GM23248 (cell line): ENCODE measurements around the gene FNTB. TPM values are rescaled to one million over a fixed set of nuclear protein-coding genes. Genes with fewer than 3 reads are reported as not detected.

ENCODE experiments used
- DNase-seq: peaks from one replicate; pipeline ENCODE4 v3.0.0-alpha.2; 2015
- H2AFZ ChIP-seq: fragments of 200-600 bp; sonication (generic); 2 replicates; pipeline ENCODE4 v1.6.1; 2016; ENCODE audit warnings: antibody characterized with exemption
- H3F3A ChIP-seq: fragments of 200-600 bp; sonication (generic); 2 replicates; pipeline ENCODE4 v1.6.1; 2016; ENCODE audit warnings: mild to moderate bottlenecking, antibody characterized with exemption, mixed run types; ENCODE audit not compliant: insufficient read depth
- H3K27ac ChIP-seq: fragments of 200-600 bp; sonication (generic); 2 replicates; pipeline ENCODE4 v1.5.1; 2016; ENCODE audit warnings: mild to moderate bottlenecking
- H3K27me3 ChIP-seq: fragments of 200-600 bp; sonication (generic); replicated peaks from 2 replicates; pipeline ENCODE4 v1.6.1; 2016; ENCODE audit warnings: mild to moderate bottlenecking; ENCODE audit not compliant: insufficient read depth
- H3K36me3 ChIP-seq: fragments of 200-600 bp; sonication (generic); 2 replicates; pipeline ENCODE4 v1.6.1; 2016; ENCODE audit warnings: low read depth, mild to moderate bottlenecking
- H3K4me1 ChIP-seq: fragments of 200-600 bp; sonication (generic); 2 replicates; pipeline ENCODE4 v1.6.1; 2016; ENCODE audit warnings: mild to moderate bottlenecking; ENCODE audit not compliant: insufficient read depth
- H3K4me2 ChIP-seq: fragments of 200-600 bp; sonication (generic); one replicate; pipeline ENCODE4 v1.6.1; 2016; ENCODE audit warnings: mild to moderate bottlenecking; ENCODE audit not compliant: unreplicated experiment
- H3K4me3 ChIP-seq: fragments of 200-600 bp; sonication (generic); 2 replicates; pipeline ENCODE4 v1.5.1; 2016; ENCODE audit warnings: mild to moderate bottlenecking
- H3K79me2 ChIP-seq: fragments of 200-600 bp; sonication (generic); 2 replicates; pipeline ENCODE4 v1.6.1; 2016; ENCODE audit warnings: mild to moderate bottlenecking; ENCODE audit not compliant: insufficient read depth
- H3K9ac ChIP-seq: fragments of 200-600 bp; sonication (generic); 2 replicates; pipeline ENCODE4 v1.6.1; 2016; ENCODE audit warnings: mild to moderate bottlenecking
- H3K9me2 ChIP-seq: fragments of 200-600 bp; sonication (generic); 2 replicates; pipeline ENCODE4 v1.6.1; 2016; ENCODE audit warnings: mixed run types, mild to moderate bottlenecking, moderate library complexity; ENCODE audit not compliant: insufficient read depth
- H3K9me3 ChIP-seq: fragments of 200-600 bp; sonication (generic); one replicate; pipeline ENCODE4 v1.6.1; 2017; ENCODE audit warnings: low read depth
- H4K20me1 ChIP-seq: fragments of 200-600 bp; sonication (generic); 2 replicates; pipeline ENCODE4 v1.6.0; 2016; ENCODE audit not compliant: insufficient read depth
- EZH2 ChIP-seq: fragments of 200-600 bp; sonication (generic); IDR thresholded peaks from 2 replicates; pipeline ENCODE4 v1.6.1; 2018; ENCODE audit warnings: antibody characterized with exemption, mild to moderate bottlenecking; ENCODE audit not compliant: insufficient read depth, poor library complexity, severe bottlenecking
- EZH2phosphoT487 ChIP-seq: fragments of 200-600 bp; sonication (generic); IDR thresholded peaks from 2 replicates; pipeline ENCODE4 v1.6.1; 2018; ENCODE audit warnings: antibody characterized with exemption, moderate library complexity, mild to moderate bottlenecking, low read depth; ENCODE audit not compliant: insufficient read depth
- WGBS, 2 experiments: methylation state at CpG; one replicate each; pipeline ENCODE4 v1.1.6; 2015 to 2017; ENCODE audit warnings: low lambda C conversion rate in 2 of 2, low coverage in 1 of 2; ENCODE audit errors: missing lambda C conversion rate in 2 of 2; 5-methylcytosine and 5-hydroxymethylcytosine counted together
- in situ Hi-C: fragments of 300-500 bp; cut with MboI; formaldehyde crosslinking; loops from 2 replicates; pipeline ENCODE4 v1.15.0; 2020
- polyA plus RNA-seq: library from polyadenylated mRNA; unstranded; fragments of >200 nt; fragmentation: Nextera tagmentation; extraction: Ambion mirVana; gene quantifications from 2 replicates; pipeline ENCODE4 v1.2.1, GENCODE V29; 2016
- total RNA-seq: library from RNA; depleted of rRNA; stranded (reverse); fragments of >200 nt; shearing (Covaris generic); gene quantifications from 2 replicates; pipeline ENCODE4 v1.2.3, GENCODE V29; 2014

The FNTB gene
- total and polyA plus RNA-seq, 2 experiments from 2014 or later: 15.5 to 19.5 TPM

DNA sequence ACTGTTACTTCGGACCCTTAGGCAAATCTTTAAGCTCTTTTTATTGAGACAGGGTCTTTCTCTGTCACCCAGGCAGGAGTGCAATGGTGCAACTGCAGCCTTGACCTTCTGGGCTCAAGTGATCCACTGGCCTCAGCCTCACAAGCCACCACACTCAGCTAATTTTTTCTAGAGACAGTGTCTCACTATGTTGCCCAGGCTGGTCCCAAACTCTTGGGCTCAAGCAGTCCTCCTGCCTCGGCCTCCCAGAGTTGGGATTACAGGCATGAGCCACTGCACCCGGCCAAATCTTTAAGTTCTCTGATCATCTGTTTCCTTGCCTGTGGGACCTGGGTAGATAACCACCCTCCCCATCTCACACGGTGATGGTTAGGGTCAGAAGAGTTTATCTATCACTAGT is 41.8 kb upstream of the FNTB start:
- in situ Hi-C loops: no loop called here

GRCh38 chr14:64945431-64946178 is 41.1 kb upstream of the FNTB start:
- H4K20me1 ChIP-seq: no peaks in the 10 kb centered on the region
- no peaks in the 10 kb centered on the region for H3K79me2 ChIP-seq
- H3K9me3 ChIP-seq: no peaks in the 10 kb centered on the region
- H3K9me2 ChIP-seq: no peaks in the 10 kb centered on the region
- TF ChIP-seq EZH2 (no peak), EZH2phosphoT487 (no peak)
- H3F3A ChIP-seq: no peaks in the 10 kb centered on the region
- in situ Hi-C loops: no loop called here
- H3K36me3 ChIP-seq: no peaks in the 10 kb centered on the region
- no peak overlapping the region for H3K9ac ChIP-seq
- no peak overlapping the region for H3K4me3 ChIP-seq
- H3K4me2 ChIP-seq: no peak overlapping the region
- H3K4me1 ChIP-seq: no peaks in the 10 kb centered on the region
- H3K27ac ChIP-seq: no peak overlapping the region
- 86 to 87% methylated on average over 12 of the region's 12 CpGs for WGBS, 2 experiments
- H3K27me3 ChIP-seq: no peaks in the 10 kb centered on the region
- DNase-seq: no peak
- H2AFZ ChIP-seq: no peak overlapping the region

More for the DNA sequence above, 41.8 kb upstream of the FNTB start:
- no peak overlapping the region for H3K4me3 ChIP-seq
- no peak for DNase-seq
- no peak overlapping the region for H2AFZ ChIP-seq
- TF ChIP-seq EZH2phosphoT487 (no peak), EZH2 (no peak)
- H3K9me2 ChIP-seq: no peaks in the 10 kb centered on the region
- no peaks in the 10 kb centered on the region for H3K4me1 ChIP-seq
- no peak overlapping the region for H3K4me2 ChIP-seq
- no peaks in the 10 kb centered on the region for H4K20me1 ChIP-seq
- no peaks in the 10 kb centered on the region for H3K79me2 ChIP-seq
- H3K27ac ChIP-seq: no peak overlapping the region
- H3K9me3 ChIP-seq: no peaks in the 10 kb centered on the region
- H3K9ac ChIP-seq: no peak overlapping the region
- no peaks in the 10 kb centered on the region for H3K27me3 ChIP-seq
- WGBS, 2 experiments: 92 to 95% methylated on average over 4 of the region's 4 CpGs
- no peaks in the 10 kb centered on the region for H3K36me3 ChIP-seq
- H3F3A ChIP-seq: no peaks in the 10 kb centered on the region

- no peak for TF ChIP-seq EZH2phosphoT487
- no peak for TF ChIP-seq EZH2
- no peaks in the 10 kb centered on the region for H3F3A ChIP-seq
- 81% methylated on average over 6 of the region's 6 CpGs for WGBS, 2 experiments
- H3K79me2 ChIP-seq: no peaks in the 10 kb centered on the region
- no peaks in the 10 kb centered on the region for H3K4me1 ChIP-seq
- no peaks in the 10 kb centered on the region for H4K20me1 ChIP-seq
- no peaks in the 10 kb centered on the region for H3K9me2 ChIP-seq
- no peak overlapping the region for H2AFZ ChIP-seq
- DNase-seq: no peak
- no peak overlapping the region for H3K27ac ChIP-seq
- no peak overlapping the region for H3K4me2 ChIP-seq
- no peaks in the 10 kb centered on the region for H3K9me3 ChIP-seq
- no peaks in the 10 kb centered on the region for H3K36me3 ChIP-seq
- no peak overlapping the region for H3K4me3 ChIP-seq
- H3K27me3 ChIP-seq: no peaks in the 10 kb centered on the region
- in situ Hi-C loops: no loop called here
- no peak overlapping the region for H3K9ac ChIP-seq
These were observed 40.2 kb upstream of the FNTB start for GRCh38 chr14:64946310-64947045.

DNA sequence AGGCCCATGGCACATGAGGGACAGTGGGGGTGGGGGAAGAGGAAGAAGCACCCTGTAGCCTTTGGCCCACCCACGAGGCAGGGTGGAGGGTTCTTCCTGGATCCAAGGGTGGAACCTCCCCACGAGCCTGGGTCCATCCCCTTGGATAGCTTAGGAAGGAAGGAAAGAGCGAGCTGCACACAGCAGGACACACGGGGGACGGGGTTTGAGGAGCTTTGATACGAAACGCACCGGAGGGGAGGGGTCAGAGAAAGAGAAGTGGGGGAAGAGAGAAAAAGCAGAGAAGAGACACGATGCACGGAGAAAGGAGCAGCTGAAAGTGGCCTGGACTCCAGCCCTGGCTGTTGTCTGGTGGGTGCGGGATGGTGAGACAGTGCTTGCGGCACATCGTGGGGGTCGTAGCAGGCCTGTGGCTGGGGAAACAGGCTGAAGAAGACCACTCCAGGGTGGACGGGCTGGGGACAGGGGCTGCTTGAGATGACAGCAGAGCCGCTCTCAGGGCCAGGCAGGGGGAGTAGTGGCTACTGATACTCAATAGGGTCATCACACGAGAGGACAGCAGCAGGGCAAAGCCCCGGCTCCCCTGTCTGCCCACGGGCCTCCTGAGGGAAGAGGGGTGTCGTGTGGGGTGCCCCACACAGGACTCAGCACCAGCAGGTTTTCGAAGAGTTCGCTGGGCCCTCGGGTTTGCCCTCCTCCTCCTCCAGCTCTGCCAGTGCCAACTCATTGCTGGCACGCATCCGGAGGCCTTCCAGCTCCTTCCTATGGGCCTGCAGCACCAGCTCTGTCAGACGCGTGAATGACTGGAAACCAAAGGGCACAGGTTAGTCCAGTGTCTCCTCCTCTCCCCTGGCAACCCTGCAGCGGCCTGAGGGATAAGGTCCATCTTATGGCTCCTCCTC is 38.7 kb upstream of the FNTB start:
- no peaks in the 10 kb centered on the region for H3K9me3 ChIP-seq
- H3K9ac ChIP-seq: no peak overlapping the region
- no peak overlapping the region for H3K4me3 ChIP-seq
- no peaks in the 10 kb centered on the region for H3F3A ChIP-seq
- no peaks in the 10 kb centered on the region for H3K9me2 ChIP-seq
- no peak overlapping the region for H3K4me2 ChIP-seq
- H4K20me1 ChIP-seq: no peaks in the 10 kb centered on the region
- H3K27me3 ChIP-seq: no peaks in the 10 kb centered on the region
- H3K4me1 ChIP-seq: no peaks in the 10 kb centered on the region
- H3K27ac ChIP-seq: no peak overlapping the region
- 81 to 84% methylated on average over 24 to 28 of the region's 28 CpGs for WGBS, 2 experiments
- in situ Hi-C loops: no loop called here
- H3K36me3 ChIP-seq: no peaks in the 10 kb centered on the region
- no peaks in the 10 kb centered on the region for H3K79me2 ChIP-seq
- DNase-seq: no peak
- H2AFZ ChIP-seq: no peak overlapping the region
- TF ChIP-seq EZH2: no peak
- no peak for TF ChIP-seq EZH2phosphoT487
